NB4 (cell line): ENCODE results near the gene MAPK1.

ENCODE experiments used
- CTCF ChIP-seq: IDR thresholded peaks from one replicate; pipeline ENCODE4 v1.5.1; 2012; ENCODE audit warnings: low read depth, low read length
- MAX ChIP-seq: IDR thresholded peaks from 2 replicates; pipeline ENCODE4 v1.6.1; 2011; ENCODE audit warnings: low read depth, low read length
- MYC ChIP-seq: IDR thresholded peaks from 2 replicates; pipeline ENCODE4 v1.6.1; 2011; ENCODE audit warnings: low read depth, low read length
- POLR2A ChIP-seq: IDR thresholded peaks from 2 replicates; pipeline ENCODE4 v1.6.1; 2011; ENCODE audit warnings: mild to moderate bottlenecking; ENCODE audit not compliant: insufficient read length; ENCODE audit errors: extremely low read depth

DNA sequence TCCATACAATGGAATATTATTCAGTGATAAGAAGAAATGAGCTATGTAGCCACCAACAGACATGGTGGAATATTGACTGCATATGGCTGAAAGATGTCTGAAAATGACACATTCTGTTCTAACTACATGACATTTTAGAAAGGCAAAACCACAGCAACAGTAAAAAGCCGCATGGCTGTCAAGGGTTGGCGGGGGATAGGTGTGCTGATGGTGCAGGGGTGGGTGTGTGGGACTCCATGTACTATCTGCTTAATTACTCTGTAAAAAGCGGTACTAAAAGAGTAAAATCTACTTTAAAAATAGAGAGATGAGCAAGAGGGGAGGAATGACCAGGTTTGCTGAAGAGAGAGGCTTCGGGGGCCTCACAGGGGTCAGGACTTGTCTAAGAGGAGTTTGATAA, 115.2 kb downstream of the MAPK1 start:
- TF ChIP-seq POLR2A (no peak), CTCF (no peak), MAX (no peak), MYC (no peak)
